ELF-1 (cell line): Measurements from ENCODE around the gene RINL.
"Not testable (repeated sequence)": the region's sequence is repeated elsewhere in the genome, so short reads cannot be mapped to it uniquely, and the experiment has no call there.

Experiments used
- DNase-seq: peaks from one replicate; pipeline ENCODE4 v3.0.0-alpha.2; 2016; ENCODE audit warnings: low read depth, low spot score

Gene RINL

GRCh38 chr19:38836159-38836982 lies 41.7 kb downstream of the RINL start:
- DNase-seq = no peak

- no peak for DNase-seq
Measured at GRCh38 chr19:38834590-38834989, 43.5 kb downstream of the RINL start.

- DNase-seq = no peak
Measured at GRCh38 chr19:38834104-38834490, 44.0 kb downstream of the RINL start.

- DNase-seq = no peak
Measured at GRCh38 chr19:38833092-38833425, 45.0 kb downstream of the RINL start.

- peak; percentile 94 for DNase-seq
Measured at GRCh38 chr19:38831142-38831605, 46.9 kb downstream of the RINL start.

GRCh38 chr19:38830039-38830733 lies 47.9 kb downstream of the RINL start:
- no peak for DNase-seq

GRCh38 chr19:38829203-38829602 lies 48.9 kb downstream of the RINL start:
- DNase-seq = not testable (repeated sequence)

- DNase-seq = no peak
Measured at GRCh38 chr19:38826856-38827551, 51.1 kb downstream of the RINL start.

GRCh38 chr19:38825936-38826335 lies 52.1 kb downstream of the RINL start:
- DNase-seq = not testable (repeated sequence)

GRCh38 chr19:38821230-38821825 lies 56.7 kb downstream of the RINL start:
- DNase-seq = not testable (repeated sequence)

- DNase-seq = peak; percentile 78
Measured at GRCh38 chr19:38819231-38819920, 58.7 kb downstream of the RINL start.
